ENCODE measurements around the gene C3. TPM values are rescaled to one million over a fixed set of nuclear protein-coding genes. Genes with fewer than 3 reads are reported as not detected.

Gene C3
- 1,000 to 10,000 TPM in 2 of 6 donors, 100 to 1,000 TPM in 4; 461 to 1,221 (median 854) TPM for total RNA-seq

DNA sequence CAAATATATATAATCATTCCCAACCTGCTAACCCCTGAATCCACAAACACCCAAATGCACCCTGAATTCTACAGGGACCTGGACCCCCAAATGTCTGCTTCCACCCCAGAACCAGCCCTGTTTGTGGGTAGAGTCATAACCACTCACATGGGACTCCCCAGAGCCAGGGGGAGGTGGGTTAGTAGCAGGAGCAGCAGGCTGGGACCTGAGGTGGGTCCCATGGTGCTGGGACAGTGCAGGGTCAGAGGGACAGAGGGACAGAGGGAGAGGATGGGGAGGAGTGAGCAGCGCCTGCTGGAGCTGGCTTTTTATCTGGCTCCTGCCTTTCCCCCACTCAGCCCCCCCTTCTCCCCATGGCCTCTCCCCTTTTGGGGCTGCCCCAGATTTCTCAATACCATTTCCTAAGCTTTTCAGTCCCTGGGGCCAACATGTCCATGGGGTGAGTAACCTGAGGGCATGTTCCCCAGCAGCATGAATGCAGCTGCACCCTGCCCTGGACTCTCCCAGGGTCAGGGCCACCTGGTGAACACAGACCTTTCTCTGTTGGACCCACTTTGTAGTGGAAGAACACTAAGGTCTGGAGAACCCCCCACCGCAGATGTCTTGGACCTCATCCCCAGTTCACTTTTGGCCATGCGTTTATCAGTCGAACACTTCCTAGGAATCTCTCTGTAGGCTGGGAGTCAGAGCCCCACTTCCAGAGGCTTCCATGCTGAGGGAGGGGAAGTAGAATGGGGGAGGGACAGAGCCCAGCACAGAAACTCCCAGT is at the start of gene C3:
Gene C3 (minus strand): TSS at position 282 of the 769 bp plus-strand sequence. CDS start 61 bp downstream, at position 221.
- Histone ChIP-seq H3K9me3 (no peaks in the 10 kb centered on the region), H3K27ac (peak within 1 kb of the TSS; percentile 63 to 81 (median 74)), H3K36me3 (peaks cover 0 to 16% (median 0%) of the 10 kb centered on the region in 4 donors), H3K4me3 (peak within 1 kb of the TSS in 3 of 4 donors; percentile 32 to 48 (median 45)), H3K27me3 (no peaks in the 10 kb centered on the region), H3K4me1 (peaks cover 22 to 40% (median 34%) of the 10 kb centered on the region in 4 donors)
- ATAC-seq (ENCODE audit: low FRiP score in 2 of 2) (peak; percentile 82 to 84), DNase-seq (peak in 1 of 2 donors; percentile 86)
- 60 to 64% methylated on average over 3 to 4 of the region's 4 CpGs for WGBS, 2 donors
- no peak for TF ChIP-seq CTCF (IDR thresholded peaks at IDR 0.05)
- peak; percentile 76 to 77 for TF ChIP-seq POLR2AphosphoS5 (IDR thresholded peaks at IDR 0.05)
- TF ChIP-seq POLR2A (IDR thresholded peaks at IDR 0.05), result peak in 3 of 4 donors; percentile 36 to 71 (median 65)
- peak in 2 of 4 donors; percentile 62 to 64 for TF ChIP-seq EP300 (IDR thresholded peaks at IDR 0.05)

- no peak for DNase-seq
- WGBS, 2 donors, result 53 to 57% methylated on average over 11 of the region's 11 CpGs
- Histone ChIP-seq H3K27me3 (no peaks in the 10 kb centered on the region), H3K4me1 (peaks cover 12 to 26% (median 21%) of the 10 kb centered on the region in 4 donors), H3K36me3 (no peaks in the 10 kb centered on the region), H3K4me3 (no peak overlapping the region), H3K27ac (peak overlapping the region in 1 of 4 donors; percentile 87), H3K9me3 (no peaks in the 10 kb centered on the region)
- no peak for ATAC-seq (ENCODE audit: low FRiP score in 2 of 2)
- no peak for TF ChIP-seq POLR2AphosphoS5 (IDR thresholded peaks at IDR 0.05)
- TF ChIP-seq CTCF (IDR thresholded peaks at IDR 0.05), result peak in 3 of 6 experiments; percentile 26 to 37 (median 31)
These were observed 48.7 kb upstream of the C3 start for GRCh38 chr19:6769006-6769619.

- Histone ChIP-seq H3K9me3 (no peaks in the 10 kb centered on the region), H3K36me3 (no peaks in the 10 kb centered on the region), H3K27me3 (no peaks in the 10 kb centered on the region), H3K27ac (peak overlapping the region; percentile 69 to 87 (median 76)), H3K4me3 (peak overlapping the region in 3 of 4 donors; percentile 50 to 56 (median 54)), H3K4me1 (peaks cover 12 to 26% (median 21%) of the 10 kb centered on the region in 4 donors)
- WGBS, 2 donors, result 67 to 68% methylated on average over 8 of the region's 8 CpGs
- DNase-seq, result no peak
- no peak for ATAC-seq (ENCODE audit: low FRiP score in 2 of 2)
- TF ChIP-seq EP300 (IDR thresholded peaks at IDR 0.05) (no peak), CTCF (IDR thresholded peaks at IDR 0.05) (no peak), POLR2A (IDR thresholded peaks at IDR 0.05) (no peak), POLR2AphosphoS5 (IDR thresholded peaks at IDR 0.05) (no peak)
These were observed 47.9 kb upstream of the C3 start for GRCh38 chr19:6768236-6768785.

DNA sequence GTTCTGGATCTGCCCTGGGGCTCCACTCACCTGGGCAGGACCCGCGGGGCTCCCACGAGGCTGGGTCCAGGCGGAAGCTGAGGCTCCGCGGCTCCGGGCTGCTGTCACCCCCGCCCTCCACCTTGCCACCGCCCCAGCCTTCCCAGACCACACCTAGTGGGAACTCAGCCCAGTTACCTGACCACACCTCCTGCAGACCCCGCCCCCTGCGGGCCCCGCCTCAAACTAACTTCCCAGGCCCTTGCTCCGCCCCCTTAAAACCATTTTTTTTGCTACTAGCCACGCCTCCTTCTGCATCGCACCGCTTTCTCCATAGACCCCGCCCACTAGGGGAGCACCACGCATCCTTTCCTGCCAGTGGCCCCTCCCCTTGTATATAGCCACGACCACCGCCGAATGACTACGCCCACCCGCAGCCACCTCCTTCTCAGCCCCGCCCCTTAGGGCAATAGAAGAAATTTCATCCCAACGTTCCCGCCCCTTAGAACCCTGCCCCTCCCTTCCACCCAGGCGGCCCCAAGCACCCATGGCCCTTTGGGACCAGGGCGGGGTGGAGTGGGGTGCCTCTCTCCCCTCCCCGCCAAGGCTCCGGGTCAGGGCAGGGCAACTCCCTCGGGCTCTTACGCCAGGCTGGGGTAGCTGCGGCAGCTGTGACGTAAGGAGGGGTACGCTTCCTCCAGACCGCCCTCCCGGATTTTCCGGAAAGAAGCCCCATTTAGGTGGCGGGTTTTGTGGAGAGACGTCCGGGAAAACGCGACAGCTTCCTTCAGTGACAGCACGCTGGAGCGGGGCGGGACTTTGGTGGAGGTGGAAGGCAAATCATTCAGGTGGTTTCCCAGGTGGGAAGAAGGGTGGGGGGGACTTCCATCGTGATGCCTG is 47.1 kb upstream of the C3 start, which contains the start of gene SH2D3A:
Gene SH2D3A (minus strand): TSS at position 79 of the 879 bp plus-strand sequence. CDS start 3,687 bp downstream, outside the sequence.
- H3K27ac ChIP-seq, result peak within 1 kb of the TSS; percentile 69 to 87 (median 76)
- TF ChIP-seq EP300 (IDR thresholded peaks at IDR 0.05) (peak in 1 of 4 donors; percentile 36), CTCF (IDR thresholded peaks at IDR 0.05) (peak in 2 of 6 experiments; percentile 13 to 29), POLR2AphosphoS5 (IDR thresholded peaks at IDR 0.05) (peak in 1 of 2 donors; percentile 24), POLR2A (IDR thresholded peaks at IDR 0.05) (peak in 1 of 4 donors; percentile 82)

More for the DNA sequence above, 47.1 kb upstream of the C3 start, which contains the start of gene SH2D3A:
- Histone ChIP-seq H3K4me3 (peak within 1 kb of the TSS; percentile 24 to 56 (median 52)), H3K36me3 (no peaks in the 10 kb centered on the region), H3K9me3 (no peaks in the 10 kb centered on the region), H3K27me3 (no peaks in the 10 kb centered on the region), H3K4me1 (peaks cover 12 to 26% (median 21%) of the 10 kb centered on the region in 4 donors)
- peak; percentile 83 to 95 for ATAC-seq (ENCODE audit: low FRiP score in 2 of 2)
- WGBS, 2 donors, result 1 to 3% methylated on average over 35 of the region's 47 CpGs
- DNase-seq, result peak; percentile 96 to 97

Measured in upper lobe of left lung (tissue), 6 donors.